Measurements from ENCODE around the gene NISCH.

Gene NISCH

GRCh38 chr3:52435246-52436101 lies 19.9 kb upstream of the NISCH start:
- no peak for DNase-seq

- no peak for DNase-seq
These were observed 18.8 kb upstream of the NISCH start for GRCh38 chr3:52436500-52437149.

GRCh38 chr3:52437326-52438103 lies 17.9 kb upstream of the NISCH start:
- no peak for DNase-seq

DNA sequence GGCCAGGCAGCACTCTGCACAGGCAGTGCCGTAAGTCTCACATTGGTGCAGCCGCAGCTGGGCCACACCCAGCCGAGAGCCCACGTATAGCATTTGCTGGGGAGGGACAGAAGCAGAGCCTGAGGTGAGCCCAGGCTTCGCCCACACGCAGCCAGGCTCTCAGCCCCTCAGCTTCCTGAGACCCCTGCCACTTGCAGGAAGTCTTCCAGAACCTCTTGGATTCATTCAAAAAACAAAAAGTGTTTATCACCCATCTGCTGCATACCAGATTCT lies 17.4 kb upstream of the NISCH start:
- DNase-seq, result no peak

DNA sequence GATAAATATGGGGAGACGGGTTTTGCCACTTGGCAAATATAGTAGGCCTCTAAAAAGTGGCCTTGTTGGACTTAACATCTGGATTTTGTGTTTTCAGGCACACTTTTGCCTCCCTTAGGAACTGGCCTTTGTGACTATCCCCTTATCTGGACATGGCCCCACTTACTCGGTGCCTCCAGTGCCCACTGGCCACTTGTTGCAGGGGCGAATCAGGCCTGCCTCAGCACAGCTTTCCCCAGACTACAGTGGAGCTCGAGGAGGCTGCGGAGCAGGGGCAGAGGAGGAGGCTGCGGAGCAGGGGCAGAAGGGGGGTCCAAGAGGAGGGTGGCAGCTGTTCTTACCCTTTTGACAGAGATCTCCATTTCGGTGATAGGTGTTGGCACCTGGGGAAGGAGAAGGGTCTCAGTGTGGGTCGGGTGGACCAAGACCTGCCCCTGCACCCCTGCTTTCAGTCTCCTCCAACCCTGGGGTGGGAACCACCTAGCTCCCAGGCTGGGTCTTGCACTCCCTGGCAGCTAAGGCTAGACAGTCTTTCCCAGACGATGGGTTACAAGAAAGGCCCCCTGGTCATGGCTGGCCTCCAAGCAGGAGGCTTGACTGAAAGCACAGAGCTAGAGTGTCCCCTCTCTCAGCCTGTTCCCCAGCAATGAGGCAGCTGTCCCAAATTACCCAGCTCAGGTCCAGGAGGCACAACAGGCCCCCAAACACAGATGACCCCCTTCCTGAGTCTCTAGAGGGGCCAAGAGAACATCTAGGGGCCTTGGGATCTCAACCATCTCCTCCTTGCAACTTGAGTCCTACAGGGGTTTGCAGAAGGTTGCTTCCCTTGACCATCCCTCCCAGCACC lies 16.6 kb upstream of the NISCH start:
- no peak for DNase-seq

GRCh38 chr3:52439426-52440248 lies 15.8 kb upstream of the NISCH start:
- DNase-seq, result peak; percentile 15

DNA sequence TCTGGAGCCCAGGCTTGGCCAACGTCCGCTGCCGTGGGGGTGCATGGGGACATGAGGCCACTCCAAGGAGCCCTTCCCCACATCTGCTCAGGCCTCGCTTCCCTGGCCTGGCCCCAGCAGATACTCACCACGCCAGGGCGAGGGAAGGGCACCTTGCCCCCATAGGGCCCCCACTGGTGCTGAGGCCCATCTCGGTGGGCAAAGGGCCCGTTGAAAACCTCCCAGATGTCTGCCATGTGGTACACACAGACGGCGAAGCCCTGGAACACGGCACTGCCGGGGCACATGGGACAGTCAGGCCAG lies 15.2 kb upstream of the NISCH start:
- DNase-seq, result no peak

- DNase-seq, result no peak
These were observed 14.7 kb upstream of the NISCH start for GRCh38 chr3:52440671-52441070.

GRCh38 chr3:52441091-52441771 lies 14.2 kb upstream of the NISCH start:
- peak; percentile 4 for DNase-seq

GRCh38 chr3:52441772-52442332 lies 13.6 kb upstream of the NISCH start:
- DNase-seq, result no peak

- DNase-seq, result no peak
These were observed 12.8 kb upstream of the NISCH start for GRCh38 chr3:52442409-52443267.

DNA sequence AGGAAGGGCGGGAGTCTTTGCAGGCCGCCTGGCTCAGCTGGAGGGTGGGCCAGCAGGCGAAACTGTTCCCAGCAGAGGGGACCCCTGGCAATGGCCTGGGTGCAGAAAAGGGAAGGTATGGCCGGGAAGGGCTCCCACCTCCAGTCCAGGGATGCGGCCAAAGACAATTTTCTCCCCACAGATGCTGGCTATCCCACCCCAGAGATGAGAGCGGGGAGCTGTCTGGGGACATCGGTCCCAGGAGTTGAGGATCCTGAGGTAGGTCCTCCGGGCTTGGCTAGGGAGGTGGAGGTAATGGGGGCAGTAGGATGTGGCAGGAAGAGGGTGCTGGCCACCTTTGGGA lies 12.2 kb upstream of the NISCH start:
- DNase-seq, result no peak

GRCh38 chr3:52443791-52444687 lies 11.4 kb upstream of the NISCH start:
- DNase-seq, result no peak

DNA sequence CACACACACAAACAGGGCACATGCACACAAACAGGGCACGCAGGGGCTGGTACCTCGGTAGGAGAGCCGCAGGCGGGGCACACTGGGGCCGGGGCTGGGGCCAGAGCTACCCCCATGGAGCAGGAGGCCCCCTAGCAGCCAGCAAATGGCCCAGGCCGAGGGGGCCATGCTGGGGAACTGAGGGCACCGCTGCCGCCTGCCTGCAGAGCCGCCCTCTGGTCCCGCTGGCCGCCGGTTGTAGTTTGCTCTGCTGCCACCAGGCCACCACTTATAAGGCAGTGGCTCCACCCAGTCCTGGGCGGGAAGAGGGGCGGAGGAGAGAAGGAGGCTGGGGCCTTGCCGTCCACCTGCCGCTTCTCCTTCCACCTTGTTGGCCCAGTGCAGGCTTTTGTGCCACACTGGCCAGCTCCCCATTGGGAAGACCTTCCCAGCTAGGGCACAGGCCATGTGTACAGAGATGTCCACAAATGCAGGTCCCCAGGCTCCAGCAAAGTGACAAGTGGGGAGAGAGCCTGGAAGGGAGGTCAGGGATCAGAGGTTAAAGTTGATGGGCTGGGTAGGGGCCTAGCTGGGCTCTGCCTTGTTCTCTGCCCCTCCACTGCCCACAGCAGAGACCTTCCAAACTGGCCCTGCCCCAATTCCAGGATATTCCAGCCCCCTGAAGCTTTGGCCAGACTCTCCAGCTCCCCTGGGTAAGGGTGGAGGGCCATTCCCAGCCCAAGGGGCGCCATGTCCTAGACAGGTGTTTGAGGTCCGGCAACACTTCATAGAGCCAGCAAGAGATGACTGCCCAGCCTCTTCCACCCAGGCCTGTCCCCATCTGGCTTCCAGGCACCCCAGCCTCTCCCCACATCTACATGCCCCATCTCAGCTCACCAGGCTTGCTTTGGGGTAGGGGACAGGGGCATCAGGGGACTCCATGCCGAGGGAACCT lies 10.3 kb upstream of the NISCH start, which contains the start of gene SEMA3G:
SEMA3G (minus strand) TSS at position 244 of the 934 bp plus-strand sequence; CDS start at position 168, 76 bp downstream.
- DNase-seq, result peak; percentile 76

DNA sequence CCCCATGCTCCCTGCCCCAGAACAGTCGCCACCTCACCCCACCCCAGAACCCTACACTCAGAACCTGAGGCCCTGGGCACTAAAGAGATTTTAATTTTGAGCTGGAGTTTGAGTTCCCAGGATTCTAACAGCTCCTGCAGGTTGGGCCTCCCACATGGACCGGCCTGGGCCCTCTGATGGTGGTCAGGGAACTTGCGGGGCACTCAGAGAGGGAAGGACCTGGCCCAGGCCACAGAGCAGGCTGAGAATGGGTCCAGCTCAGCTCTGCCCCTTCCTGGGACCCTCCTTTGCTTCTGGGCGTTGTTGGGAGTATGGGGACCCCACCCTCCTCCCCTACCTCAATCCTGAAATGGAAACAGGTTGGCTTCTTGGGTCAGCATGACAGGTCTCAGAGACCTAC lies 9.4 kb upstream of the NISCH start:
- no peak for DNase-seq

DNA sequence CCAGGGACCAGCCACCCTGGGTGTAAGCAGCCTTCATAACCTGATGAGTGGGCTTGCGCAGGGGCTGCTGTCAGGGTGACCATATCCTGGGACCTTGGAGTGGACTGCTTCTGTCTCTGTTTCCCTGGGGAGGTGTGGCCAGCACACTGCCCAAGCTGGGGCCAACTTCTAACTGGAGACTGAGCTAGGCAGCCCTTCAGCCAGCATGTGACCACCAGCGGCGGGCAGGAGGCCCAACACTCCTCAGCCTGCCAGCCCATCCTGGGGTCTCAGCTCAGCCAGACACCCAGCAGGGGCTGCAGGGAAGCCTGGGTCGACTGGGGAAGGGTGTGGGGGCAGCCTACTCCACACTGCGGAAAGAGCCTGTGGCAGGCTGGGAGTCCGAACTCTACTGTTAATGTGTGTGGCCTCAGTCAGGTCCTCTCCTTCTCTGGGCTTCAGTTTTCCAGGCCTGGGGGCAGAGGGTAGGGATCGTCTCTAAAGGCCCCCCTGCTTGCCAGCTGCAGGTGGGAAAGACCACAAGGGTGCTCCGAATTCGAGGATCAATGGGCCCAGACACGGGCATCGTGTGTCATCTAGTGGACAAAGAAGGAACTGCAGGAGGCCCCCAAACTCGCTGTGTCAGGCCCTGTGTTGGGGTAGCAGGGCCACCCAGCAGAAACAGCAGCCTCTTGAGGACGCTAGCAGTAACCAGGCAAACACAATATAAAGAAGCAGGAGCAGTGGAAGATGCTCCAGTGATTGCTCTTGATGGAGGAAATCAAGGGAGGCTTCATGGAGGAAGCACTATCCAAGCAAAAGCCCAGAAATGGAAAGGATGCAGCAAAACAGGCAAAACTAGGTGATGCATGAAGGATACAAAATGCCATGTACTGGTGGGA lies 8.5 kb upstream of the NISCH start:
- DNase-seq, result peak; percentile 69
